Measurements from ENCODE around the gene DSG3.

Gene DSG3

DNA sequence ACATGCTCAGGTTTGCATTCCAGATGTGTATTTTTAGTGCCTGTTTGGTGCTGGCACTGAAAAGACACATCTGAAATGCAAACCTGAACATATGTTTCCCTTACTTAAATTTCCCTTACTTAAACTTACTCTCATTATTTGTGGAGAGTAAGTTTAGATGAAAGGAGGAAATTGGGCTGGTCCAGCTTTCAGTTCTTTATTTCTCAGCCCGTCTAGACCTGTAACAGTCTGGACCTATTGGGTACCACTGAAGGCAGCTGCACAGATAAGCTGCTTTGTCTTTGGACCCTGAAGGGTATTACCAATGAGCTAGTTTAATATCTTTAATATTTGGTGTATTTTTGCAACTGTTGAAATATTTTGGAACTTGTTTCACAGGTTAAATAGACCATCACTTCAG is 17.0 kb upstream of the DSG3 start:
- no peak for DNase-seq

DNA sequence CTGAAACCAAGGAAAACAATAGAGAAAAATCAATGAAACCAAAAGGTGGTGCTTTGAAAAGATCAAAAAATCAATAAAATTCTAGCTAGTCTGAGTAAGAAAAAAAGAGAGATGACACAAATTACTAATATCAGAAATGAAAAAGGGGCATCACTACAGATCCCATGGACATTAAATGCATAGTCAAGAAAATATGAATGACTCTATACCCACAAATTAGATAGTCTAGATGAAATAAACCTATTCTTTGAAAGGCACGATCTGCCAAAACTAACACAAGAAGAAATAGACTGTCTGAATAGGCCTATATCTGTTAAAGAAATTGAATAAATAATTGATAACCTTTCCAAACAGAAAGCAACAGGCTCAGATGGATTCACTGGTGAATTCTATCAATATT is 15.2 kb upstream of the DSG3 start:
- no peak for DNase-seq

DNA sequence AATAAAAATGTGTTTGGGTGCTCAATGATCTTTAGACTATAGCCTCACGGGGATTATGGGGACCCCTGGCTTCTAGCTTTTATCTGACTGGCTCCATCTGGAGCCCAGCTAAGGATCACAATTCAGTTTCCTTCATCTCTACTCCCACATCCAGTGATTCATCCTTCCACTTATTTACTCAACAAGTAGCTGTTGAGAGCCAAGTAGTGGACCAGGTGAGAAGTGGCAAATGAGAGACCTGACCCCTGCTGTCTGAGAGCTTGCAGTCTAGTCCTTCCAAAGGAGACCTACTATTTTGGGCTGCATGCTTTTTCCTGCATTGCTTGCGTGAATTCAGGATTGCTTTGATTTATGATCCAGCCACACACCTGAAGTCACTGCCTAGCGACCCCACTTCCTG is 10.7 kb upstream of the DSG3 start:
- no peak for DNase-seq

DNA sequence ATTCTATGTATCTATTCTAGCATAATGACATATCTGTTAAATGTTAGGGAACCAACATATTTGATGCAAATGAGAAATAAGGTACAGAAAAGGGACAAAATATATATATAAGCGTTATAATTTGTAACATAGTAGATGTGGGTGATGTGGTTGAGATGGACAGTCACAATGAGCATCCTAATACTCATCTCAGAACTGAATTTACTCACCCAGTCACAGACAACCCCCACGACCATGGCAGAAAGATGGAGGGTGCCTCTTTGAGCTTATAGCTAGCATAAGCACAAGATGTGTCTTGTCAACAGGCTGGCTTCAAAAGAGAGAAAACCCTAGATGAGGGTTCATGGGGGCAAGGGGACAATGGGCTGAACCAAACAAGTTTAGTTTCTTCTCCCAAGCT is 9.1 kb upstream of the DSG3 start:
- no peak for DNase-seq

DNA sequence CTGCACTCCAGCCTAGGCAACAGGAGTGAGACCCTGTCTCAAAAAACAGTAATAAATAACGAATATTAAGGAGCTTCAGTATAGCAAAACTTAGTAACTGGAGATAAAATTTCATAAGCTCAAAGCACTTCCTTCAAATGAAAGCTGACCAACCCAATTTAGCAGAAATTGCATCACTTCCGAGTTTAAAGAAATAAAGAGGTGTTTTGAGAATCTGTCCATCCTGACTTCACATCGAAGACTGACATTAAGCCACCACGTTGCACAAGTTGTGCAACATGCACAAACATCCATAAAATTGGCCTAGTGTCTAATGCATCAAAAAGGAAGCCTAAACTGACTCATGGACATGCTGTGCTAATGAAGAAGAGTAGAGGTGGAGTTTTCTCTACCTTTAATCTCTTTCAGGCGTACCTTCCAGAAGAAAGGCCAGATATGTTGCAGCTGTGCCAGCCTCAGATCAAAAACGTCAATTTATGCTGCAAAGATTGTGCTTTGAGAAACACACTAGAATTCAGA is 7.7 kb upstream of the DSG3 start:
- no peak for DNase-seq

DNA sequence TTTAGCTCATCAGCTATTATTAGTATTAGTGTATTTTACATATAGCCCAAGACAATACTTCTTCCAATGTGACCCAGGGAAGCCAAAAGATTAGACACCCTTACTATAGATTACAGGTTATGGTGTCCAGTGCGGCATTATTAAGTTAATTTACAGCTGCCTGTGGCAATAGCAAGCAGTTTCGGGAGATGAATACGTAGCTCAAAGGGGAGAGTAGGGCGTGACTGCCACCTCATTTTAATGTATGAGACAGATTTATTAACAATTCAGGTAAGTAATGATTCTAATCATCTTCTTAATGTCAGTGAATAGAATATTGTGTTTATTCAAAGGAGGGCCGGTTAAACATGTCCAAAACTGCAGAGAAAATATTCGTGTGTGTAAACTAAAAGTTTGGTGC is 6.8 kb upstream of the DSG3 start:
- no peak for DNase-seq

DNA sequence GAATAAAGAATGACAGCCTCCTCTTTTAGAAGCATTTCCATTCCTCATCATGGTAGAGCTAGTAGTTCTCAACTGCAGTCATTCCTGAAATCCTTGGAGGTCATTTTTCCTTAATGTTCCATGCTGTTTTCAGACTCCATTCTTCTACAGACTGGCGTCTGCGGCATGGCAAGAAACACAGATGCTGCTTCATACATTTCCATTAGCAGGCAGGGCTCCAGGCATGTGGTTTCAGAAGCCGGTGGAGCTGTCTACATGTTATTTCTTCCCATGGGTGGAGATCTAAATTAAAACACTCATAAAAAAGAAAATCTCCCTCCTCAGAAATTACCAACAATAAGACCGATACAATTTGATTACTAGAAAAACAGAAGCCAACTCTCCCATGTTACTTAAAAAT is 6.0 kb upstream of the DSG3 start:
- DNase-seq: no peak

DNA sequence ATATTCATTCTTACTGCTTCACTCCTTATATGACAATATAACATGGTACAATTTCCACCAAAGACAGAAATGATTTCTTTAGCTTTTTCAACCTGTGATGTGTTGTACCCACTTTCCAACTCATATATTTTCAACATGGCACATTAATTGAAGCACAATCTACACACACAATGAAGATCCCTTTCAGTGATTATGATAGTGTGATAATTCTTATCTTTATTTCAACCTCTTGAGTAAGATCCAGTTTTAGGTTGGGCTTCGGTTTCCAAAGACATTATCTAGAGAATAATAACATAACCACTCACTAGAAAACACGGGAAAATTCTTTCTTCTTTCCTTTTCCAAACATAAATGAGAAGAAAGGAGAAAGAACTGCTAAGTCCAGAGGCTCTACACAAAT is 3.4 kb upstream of the DSG3 start:
- DNase-seq: no peak

DNA sequence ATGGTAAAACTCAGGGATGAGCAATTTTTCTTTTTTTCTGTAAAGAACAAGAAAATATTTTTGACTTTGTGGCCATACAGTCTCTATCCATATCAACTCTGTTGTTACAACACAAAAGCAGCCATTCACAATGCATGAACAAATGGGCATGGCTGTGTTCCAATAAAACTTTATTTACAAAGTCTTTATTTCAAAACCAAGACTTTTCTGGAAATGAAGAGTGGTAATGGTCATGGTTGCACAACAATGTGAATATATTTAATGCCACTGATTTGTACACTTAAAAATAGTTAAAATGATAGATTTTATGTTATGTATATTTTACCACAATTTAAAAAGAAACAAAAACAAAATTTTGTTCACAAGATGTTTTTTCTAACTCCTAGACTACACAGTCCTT is 1.6 kb upstream of the DSG3 start:
- no peak for DNase-seq

DNA sequence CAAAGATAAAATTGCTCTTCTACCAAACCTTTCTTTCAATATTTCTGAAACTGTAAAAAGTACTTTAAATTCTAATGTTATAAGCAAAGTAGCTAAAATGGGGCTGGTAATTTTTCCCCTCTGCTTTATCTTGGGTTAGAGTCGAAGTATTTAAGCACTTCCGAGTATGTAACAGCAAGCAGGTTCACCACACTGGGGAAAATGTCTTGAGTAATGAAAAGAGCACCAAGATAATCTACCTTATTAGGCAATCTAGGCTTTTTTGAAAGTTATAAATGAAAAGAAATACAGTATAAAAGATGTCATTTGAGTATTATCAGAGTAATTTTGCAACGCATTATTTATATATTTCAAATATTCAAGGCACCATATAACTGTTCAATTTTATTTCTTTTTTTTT is 687 bp upstream of the DSG3 start:
- DNase-seq: no peak

DNA sequence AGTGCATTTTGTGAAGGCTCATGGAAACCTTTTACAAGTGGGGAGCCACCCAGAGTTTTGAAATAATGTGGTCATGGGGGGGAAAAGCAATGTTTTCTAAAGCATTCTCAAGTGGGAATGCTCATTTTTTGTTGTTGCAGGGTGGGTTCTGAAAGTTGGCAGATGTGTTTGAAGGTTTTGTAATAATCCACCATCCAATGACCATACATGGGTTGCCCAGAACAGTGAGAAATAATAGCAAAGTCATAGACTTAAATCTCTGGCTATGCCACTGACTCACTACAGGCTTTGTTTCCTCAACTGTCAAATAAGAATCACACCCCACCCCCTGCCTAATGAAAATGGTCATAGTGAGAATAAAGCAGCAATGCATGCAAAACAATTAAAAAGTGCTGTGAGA is 2.9 kb downstream of the DSG3 start:
- DNase-seq: no peak

DNA sequence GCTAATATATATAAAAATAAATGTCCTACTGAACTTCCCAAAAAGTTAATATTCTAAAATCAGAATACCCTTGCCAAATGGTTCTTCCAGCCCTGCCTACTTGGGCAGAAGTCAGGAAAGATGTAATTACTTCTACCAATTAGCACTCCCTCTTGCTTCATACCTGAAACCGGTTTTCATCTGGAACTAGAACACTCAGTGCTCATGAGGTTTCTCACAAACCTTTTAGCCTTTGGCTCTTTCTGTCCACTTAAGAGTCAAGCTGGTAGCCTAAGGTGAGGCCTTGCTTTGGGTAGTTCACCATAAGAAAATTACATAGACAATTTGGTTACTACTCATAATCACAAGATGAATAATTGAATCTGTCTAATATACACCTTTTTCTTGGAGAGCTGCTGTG is 4.1 kb downstream of the DSG3 start:
- DNase-seq: no peak

DNA sequence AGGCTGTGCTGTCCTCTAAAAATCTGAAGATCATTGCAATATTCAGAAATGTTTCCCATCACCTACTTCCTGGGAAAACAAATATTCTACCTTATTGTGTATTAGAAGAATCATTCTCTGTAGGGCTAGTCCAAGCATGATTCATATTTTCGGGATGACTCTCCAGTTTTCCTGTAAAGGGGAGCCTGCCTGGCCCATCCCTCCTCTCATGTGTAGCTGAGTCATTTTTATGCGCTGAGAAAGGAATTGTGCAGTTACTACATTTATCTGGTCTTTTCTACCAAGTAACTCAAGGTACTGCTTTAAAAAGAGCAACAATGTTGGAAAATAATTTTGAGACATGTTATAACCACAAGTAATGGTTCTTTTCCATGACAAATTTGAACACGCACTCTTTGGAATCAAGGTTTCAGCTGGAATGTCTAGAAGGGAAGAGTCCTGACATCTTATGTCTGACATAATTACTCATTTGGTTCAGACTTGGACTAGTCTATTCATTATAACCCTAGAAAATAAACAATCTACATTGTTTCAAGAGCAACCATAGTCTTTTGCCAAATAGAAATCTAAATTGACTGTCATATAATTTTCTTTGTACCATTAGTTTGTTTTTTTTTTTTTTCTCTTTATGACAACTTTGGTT is 6.6 kb downstream of the DSG3 start:
- no peak for DNase-seq

DNA sequence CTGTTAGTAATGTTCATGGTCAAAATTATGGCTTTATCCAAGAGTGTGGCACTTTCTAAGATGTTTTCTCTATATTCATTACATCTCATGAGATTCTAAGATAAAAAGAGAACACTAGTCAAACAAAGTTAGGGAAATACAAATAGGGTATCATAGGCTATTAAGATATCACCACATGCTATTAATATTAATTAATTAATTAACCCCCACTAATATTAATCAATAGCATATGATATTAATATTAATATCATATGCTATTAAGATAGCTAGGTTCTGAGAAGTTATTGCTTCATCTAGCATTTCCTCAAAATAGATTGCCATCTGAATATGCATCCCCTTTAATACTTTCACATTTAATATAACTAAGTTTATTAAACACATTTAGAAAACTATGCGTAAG is 22.1 kb downstream of the DSG3 start:
- DNase-seq: no peak

DNA sequence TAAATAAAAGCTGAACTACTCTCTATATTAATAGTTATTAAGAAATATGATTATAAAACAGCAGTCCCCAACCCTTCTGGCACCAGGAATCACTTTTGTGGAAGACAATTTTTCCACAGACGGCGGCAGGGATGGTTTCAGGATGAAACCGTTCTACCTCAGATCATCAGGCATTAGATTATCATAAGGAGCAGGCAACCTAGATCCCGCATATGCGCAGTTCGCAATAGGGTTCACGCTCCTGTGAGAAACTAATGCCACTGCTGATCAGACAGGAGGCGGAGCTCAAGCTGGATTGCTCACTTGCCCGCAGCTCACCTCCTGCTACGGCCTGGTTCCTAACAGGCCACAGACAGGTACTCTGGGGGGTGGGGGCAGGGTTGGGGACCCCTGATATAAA is 31.1 kb downstream of the DSG3 start:
- DNase-seq: no peak

DNA sequence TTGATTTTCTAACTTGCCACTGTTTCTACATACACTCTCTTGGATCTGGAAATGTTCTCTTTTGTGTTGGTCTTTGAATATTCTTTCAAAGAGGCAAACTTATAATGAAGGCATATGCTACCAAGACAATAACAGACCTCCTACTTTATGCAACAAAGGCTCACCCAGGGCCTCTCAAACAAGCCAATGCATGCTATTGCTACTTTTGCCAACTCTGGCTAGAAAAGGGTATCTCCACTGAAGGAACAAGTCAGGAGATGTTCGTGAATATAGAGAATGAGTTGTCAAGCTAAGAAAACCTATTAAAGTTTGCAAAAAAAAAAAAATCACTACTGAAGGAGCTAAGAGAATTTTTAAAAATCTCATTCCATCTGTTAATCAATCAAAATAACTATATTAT is 34.5 kb downstream of the DSG3 start:
- no peak for DNase-seq

DNA sequence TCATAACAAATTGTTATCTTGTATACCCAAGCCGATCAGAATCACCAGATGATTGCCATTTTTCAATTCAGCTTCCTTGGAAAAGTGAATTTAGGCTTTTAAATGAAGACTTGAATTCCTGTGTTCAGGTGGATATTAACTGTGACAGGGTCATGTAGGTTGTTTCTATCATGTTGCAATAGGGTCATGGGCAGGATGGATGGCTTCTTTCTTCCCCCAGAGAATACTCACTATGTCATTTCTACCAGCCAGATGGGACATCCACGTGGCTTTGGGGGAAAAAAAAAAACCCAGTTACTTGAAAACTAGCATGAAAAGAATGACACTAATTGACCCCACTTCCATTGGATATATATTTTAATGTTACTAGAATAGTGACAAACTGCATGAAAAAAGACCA is 35.9 kb downstream of the DSG3 start:
- no peak for DNase-seq

DNA sequence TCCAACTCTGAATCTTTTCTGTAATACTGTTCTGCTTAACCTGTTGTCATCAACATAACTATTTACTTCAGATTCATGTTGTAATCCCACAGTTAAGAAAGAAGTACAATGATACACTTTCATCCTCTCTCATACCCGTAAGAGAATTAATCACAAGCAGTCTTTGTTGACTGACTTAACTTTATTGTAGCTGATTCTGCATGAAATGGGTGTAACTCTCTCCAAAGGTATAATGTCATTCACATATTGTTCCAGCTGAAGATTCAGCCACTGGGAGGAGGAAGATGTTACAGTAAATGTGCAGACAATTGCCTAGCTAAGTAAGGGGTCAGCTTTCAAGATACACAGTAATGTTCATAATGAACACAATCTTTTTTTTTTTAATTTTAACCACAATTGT is 36.9 kb downstream of the DSG3 start:
- no peak for DNase-seq

DNA sequence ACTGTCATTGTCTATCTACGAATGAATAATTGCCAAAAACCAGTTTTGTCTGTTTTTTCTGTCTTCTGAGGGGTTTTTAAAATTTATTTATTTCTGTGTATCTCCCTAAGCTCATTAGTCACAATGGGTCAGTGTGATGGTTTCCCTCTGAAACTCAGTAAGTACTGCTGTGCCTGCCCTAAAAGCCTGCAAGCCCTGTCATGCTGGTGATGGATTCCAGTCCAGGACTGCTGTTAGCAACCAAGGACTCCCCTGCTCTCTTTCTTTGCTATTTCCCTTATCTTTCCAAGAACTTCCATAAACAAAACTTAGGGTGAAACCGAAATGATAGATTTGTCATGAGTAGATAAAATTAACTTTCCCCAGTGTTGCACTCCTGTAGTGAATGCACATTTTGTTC is 38.6 kb downstream of the DSG3 start:
- DNase-seq: no peak

DNA sequence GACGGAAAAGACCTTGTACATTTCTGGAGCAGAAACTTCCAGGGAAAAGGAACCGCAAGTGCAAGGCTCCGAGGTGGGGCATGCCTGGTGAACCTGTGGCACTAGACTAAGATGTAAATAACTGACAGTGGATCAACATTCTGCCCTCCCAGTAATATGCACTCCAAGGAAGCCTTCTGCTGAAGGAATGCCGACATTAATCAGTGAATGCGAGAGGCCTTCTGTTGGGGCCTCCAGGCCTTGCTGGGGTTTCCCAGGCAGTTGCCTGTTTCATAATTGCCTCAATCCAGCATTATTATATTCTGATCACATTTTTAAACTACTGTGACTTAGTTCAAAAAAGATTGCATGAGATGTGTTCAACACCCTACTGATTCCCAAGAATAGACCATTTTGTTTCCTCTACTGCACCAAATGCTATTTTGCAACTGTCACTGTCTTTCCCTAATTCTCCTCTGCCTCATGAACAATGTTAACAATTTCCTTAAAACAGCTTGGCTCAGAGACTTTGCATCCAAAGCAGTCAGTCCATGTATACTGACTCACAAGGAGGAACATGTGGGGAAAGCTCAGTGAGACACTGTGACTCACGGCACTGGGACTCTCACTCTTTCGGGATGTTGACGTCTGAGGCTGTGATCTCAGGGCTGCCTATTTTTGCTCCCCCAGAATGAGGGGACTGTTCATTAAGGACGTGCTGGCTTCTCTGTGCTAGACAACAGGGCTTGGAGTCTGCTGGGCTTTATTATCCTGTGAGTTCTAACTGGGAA is 39.9 kb downstream of the DSG3 start:
- no peak for DNase-seq

DNA sequence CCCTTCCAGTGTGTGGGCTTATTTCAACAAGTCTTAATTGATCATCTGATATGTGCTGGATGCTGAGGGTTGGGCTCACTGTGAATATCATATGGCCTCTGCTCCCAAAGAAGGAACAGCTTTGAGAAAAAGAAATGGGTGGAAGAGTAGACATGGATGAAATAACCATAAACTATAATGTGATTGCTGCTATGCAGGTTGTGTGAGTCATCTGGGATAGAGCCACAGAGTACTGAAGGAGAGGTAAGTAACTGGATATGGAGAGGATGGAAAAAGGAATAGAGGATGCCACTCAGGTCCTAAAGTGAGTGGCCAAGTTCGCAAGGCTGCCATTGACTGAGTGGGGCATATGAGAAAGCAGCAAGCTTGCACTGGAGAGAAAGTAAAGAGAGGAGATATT is 41.8 kb downstream of the DSG3 start:
- DNase-seq: no peak

DNA sequence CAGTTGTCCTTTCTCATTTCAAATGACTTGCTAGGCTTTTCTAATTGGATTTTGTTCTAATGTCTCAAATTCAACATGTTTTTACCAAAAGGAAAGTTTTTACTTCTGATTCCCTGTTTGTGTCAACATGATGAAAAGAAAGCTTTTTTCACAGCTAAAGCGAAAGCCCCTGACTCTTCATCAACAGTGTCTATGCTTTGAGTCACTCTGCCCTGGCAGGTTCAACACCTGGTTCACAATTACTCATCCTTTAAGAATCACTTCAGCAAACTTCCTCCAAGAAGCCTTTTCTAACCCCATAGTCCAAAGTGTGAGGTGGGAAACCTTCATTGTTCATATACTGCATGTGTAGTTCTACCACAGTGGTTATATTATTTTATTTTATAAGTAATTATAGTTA is 42.8 kb downstream of the DSG3 start:
- DNase-seq: no peak

DNA sequence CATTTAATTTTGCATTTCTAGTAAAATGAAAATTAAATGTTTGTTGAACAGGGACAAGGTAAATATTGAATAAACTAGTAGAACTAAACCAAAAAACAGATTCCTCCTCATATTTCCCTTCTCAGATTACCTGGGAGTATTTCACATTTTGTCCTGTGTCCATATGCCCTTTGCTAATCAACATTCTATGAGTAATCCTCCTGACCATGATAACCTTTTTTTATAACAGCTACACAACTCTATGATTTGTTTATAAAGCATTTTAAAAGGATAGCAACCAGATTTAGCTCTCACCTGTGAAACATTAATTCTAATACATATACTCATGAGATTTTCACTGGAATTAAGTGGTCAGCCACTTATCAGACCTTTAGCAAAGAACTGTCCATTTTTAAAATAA is 43.3 kb downstream of the DSG3 start:
- DNase-seq: no peak

DNA sequence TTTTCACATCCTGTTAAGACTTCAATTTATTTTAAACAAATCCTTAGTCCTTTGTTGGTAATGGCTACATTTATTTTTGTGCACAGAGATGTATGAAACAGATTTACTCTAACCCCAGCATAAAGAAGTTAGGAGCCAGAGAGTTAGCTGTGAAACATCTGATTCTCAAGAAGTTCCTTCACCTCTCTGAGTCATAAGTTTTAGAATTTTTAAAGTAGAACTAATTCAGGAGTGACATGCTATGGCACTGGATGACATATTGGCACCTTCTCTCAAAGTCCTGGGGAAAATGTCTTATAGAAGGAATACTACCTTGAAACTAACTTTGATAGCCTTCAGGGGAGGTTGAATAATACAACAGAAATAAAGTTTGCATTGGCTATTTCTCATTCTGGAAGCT is 44.0 kb downstream of the DSG3 start:
- no peak for DNase-seq

DNA sequence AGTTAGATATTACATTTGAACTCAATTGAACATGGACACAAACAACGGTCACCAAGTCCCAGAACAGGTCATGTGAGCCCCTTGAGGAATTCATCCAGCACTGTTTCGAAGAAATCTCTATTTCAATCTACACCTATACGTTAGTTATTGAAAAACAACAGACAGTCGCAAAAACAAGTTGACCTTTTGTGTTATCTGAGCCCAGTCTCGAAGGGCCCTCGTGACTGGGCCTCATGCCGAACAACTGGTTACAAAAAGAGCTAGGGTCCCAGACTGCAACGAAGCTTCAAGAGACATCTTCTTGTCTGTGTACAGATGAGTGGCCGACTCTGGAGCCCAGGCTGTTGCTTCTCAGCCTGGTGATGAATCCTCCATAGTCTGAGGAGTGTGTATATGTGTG is 45.1 kb downstream of the DSG3 start:
- no peak for DNase-seq

Data from activated naive CD4-positive, alpha-beta T cell treated with Interleukin-2 at 50 U/mL for 16 hours (primary cell).